Activated T-cell treated with anti-CD3 and anti-CD28 coated beads for 24 hours (primary cell): ENCODE results near the gene UBE2E1.

Experiments
- DNase-seq: peaks from one replicate; pipeline ENCODE4 v3.0.0-alpha.2; 2020; ENCODE audit warnings: low read depth

Gene UBE2E1

DNA sequence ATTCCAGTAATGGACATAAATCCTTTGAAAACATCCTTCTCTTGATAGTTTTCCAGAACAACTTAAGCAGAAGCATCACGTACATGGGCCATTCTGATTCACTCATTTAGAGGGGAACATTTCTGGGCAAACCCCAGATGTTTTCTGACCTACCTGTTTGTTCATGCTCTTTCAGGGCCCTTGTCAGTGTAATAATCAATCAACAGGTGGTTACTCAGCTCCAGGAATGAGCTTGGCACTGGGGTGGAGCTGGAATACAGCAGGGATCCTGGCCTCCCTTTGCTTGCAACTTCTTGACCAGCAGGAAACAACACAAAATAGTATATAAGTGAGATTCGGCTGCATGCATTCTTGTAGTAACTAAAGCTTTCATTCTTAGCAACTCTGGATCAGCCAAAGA is 9.2 kb upstream of the UBE2E1 start:
- DNase-seq, result no peak

DNA sequence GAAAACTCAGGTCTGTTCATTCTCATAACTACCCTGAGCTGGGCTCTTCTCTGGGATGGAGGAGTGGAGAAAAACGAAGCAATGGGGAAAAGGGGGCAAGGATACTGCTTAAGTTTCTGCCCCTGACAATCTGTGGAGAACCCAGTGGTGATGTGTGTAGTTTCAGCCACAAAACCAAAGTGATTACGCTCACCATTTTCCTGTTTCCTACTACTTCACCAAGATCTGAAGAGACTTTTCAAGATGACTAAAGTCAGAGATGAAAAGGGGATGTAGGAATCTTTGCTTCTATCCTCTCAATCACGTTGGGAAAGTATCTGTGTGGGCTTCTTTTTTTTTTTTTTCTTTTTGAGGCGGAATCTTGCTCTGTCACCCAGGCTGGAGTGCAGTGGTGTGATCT is 8.3 kb upstream of the UBE2E1 start:
- DNase-seq, result no peak

DNA sequence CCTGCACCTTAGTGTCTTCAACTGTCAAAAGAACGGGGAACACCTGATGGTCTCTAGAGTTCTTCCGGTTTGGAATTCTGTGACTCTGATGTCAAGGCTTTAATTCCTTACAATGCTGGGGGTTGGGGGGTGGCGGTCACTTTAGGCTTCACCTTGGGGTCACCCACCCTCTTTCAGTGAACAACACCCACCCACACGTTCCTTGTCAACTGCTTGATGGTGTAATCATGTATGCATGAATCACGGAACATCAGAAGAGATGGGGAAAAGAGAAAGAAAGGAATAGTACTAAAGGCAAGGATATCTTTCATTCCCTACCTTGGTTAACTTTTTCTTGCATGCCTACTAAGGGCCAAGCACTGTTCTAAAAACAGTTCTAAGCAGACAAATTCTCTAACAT is 7.3 kb upstream of the UBE2E1 start:
- DNase-seq, result no peak

DNA sequence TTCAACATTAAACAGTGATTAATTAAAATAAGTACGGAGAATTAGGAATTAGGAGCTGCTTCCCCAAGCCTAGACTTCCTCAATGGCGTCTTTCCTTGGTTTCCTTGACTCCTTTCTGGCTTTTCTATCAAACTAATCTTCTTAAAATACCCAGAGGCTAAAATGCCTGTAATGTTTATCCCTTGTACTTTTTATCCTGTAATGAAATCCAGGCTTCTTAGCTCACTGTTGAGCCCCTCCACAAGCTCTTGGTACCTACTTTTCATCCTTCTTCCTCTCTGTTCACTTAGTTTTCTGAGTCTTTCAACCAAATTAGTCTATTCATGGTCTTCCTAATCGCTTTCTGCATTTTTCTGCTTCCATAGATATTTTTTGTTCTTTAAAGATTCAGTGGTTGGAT is 6.9 kb upstream of the UBE2E1 start:
- DNase-seq, result no peak

DNA sequence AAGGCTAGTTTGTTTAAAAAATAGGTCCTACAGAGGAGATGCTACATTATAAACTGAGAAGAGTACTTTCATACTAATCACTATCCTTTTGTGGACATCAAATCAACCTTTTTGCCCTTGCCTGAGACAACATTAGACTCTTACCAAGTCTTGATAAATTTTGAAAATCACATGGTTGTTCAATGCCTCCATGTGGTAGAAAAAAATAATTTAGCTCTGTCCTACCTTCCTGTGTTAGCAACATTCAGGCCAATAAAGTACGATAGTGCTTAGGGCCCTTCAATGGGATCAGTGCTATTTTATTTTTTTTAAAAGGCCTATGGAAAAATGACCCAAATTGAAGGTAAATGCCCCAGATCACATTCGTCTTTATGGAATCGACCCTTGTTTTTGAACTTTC is 5.0 kb upstream of the UBE2E1 start:
- no peak for DNase-seq

DNA sequence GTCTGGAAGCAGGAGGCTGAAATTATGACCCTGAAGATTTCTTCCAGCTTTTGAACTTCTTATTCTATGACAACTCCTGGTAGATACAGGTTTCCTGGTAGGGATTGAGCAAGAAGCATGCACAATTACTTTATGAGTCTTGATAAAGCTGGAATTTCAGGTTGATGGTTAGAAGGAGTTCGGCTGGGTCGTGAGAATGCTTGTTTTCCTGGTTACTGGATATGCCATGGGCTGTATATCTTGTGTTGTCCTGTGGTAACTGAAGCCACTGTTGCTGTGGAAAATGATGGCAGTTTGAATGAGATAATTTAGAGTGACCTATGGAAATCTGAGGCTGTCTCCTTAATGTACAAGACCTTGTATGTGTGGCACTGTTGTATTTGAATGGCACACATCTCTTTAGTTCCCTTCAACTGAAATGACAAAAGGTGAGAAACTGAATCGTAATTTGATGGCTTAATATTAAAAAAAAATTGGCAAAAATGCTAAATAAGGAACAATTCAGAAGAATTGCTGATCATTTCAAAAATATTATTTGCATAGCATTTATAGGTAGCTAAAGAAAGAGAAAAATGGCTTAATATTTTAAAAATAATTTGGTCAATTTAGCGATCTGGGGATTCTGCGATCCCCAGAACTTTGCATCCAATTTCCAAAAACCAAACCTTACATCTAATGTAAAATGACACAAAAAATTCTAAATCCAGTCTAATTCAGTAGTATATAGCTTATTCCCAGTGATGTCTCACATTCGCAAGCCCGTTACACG is 1.1 kb upstream of the UBE2E1 start:
- no peak for DNase-seq

DNA sequence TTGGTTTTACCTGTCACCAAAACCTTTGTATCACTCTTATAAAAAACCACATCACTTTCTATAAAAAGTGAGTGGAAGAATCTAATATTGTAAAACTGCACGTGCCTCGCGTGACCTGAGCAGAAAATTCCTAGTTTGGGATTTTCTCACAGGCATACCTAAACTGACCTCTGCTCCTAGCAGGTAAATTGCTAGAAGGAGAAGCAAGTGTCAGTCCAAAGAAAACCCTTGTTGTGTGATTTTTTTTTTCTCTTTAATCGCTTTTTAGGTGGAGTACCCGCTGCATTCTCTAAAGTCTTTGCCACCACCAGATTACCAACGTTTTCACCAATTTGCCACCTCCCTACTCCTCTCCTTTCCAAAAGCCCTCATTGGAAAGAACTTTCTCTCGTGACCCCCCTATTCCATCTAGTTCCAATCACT is 534 bp upstream of the UBE2E1 start:
- no peak for DNase-seq

DNA sequence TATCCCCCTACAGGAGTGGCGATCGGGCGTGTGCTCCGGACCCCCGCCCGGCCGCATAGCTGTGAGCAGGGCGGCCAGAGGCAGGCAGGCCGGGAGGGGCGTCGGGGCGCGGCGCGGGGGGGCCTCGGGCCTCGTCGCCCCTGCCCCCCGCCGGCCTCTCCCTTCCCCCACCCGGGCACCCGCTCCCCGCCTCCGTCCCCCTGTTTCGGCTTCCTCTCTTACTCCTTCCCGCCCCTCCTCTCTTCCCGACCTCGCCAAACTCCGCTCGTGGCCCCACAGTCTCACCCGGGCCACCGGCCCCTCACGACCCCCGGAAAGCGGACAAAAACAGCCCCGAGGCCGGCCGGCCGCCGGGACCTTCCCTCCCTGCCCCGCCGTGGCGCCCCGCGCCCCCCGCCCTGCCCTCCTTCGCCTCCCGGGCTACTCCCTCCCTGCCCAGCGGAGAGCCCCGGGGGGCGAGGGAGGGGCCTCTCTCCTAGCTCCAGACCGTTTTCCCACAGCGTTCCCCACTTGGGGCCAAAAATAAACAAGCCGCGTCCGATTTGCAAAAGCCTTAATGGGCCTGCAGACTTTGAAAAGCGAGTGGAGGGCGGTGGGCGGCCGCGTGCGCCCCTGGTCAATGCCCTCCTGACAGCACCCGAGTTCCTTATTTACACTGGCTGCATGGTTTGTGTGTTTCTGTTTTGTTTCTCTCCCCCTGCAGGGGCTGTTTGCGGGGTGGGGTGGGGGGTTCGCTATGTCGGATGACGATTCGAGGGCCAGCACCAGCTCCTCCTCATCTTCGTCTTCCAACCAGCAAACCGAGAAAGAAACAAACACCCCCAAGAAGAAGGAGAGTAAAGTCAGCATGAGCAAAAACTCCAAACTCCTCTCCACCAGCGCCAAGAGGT is 1.0 kb downstream of the UBE2E1 start:
- no peak for DNase-seq

DNA sequence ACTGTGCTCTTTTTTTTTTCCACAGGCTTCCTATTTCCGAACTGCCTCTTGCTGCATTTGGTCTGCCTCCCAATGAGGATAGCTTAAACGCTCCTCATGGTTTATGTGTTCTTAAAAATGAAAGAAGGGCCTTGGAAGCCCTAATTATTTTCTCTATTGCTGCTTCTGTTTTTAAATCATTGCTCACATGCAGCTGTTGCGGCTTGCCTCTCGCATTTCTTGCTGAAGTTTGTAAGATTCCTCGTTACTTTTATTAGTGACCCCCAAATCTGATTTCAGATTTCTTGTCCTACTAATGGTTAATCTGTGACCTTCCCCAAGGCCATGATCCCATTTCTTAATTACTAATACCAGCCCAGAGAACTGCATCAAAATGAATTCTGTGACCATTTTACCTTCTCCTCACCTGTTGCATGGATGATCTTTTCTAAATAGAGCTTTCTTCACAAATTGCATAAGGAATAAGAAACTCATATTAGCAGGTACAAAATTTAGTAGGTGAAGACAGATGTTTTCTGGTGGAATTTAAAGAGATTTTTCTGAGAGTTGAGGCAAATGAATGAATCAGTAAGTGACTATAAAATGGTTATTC is 1.8 kb downstream of the UBE2E1 start:
- no peak for DNase-seq

DNA sequence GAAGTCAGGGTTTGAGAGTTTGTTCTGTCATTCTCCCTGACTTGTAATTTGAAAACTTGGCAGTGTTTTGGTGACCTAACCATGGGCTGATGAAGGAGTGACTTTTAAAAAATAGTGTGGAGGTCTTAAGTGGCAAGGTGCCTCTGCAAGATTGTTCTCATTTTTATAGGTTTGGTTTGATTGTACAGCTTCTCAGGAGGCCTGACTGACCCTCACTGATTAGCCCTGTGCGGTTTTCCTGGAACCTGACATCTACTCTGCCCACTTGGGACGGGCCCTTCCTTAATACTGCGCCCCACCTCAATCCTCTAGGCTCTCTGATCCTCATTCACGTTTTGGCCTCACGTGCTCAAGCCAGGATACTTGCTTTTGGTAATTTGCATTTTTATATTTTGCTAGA is 2.8 kb downstream of the UBE2E1 start:
- DNase-seq, result no peak

DNA sequence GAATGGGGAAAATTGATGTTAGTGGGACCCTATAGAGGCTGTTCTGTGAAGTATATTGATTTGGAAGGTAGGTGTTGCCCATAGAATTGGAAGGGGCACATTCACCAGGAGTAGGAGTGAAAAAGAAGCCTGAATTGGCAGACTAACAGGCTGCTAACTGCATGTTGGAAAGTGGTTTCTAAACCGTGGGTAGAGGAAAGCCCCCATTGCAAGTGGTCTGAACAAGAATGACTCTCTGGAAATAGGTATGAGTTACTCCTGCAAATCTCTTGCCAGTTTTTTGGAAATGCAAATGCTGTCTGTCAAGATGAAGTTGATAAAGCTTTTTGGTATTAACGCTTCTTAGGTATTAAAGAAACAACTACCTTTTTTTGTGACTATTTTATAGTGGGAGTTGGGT is 3.5 kb downstream of the UBE2E1 start:
- no peak for DNase-seq

DNA sequence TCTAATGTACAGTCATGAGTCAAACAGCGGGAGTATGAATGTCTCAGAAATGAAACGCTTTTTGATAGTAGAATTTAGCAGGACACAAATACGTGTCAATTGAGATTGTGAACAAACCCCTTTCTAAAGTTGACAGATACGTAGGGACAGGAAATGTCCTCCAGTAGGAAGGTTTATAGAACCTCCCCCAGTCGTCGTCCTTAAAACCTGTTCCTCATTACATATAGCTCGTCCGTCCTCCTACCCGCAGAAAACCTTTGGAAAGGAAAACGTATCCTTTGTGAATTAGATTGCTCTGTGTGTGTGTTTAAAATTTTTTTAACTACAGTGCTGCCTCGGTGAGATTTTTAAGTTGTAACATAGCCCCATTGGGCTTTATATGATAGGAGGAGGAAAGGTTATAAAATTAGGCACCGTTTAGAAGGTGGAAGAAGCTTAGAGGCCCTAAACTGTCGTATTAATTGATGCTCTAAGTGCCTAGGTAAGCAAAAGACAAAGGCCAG is 4.1 kb downstream of the UBE2E1 start:
- no peak for DNase-seq

DNA sequence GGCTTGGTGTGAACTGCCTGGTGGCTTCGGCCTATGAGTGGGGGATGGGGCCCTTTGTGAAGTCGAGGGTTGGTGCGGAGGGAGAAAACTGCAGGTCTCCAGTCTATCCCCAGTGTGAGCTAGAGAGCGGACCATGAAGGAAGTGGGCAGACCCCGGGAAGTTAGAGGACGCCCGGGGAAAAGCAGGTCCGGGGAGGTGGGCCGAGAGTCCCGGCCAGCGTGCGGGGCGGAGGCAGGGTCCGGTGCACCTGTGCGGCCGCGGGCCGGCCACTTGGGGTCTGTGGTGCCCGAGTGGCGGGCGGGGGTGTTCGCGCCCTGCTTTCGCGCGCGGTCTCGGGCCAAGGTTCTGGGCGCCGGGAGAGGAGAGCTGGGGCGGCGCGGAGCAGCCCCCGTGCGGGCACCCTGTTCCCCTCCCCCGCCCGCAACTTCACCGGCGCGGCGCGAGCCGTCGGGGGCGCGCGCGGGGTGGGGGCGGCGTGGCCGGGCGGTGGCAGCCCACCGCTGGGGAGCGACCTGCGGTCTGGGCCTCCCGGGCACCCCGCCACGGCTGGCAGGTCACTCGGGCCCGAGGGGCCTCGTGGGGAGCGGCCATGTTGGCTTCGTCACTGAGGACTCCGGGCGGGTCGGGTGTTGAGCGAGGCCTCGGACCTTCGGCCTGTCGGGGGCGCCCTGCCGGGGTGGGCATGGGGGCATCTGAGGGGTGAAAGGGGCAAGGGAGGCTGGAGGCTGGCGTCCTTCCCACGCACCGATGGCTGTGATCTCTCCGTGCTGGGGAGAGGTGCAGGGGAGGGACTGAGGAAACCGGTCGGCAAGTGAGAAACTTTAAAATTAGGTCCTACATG is 4.8 kb downstream of the UBE2E1 start:
- no peak for DNase-seq

DNA sequence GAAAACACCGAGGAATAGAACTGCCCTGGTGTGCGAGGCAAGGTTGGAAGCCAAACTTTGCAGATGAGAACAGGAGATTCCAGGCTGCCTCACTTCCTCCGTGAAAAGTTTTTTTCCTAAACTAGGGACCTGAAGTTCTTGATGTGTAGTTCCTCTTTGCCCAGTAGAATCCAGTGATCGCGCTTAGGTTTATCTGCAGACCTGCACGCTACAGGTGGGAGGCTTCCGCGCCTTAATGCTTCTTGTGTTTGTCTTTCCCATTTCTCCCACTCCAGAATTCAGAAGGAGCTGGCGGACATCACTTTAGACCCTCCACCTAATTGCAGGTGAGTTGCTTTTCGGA is 5.4 kb downstream of the UBE2E1 start:
- DNase-seq, result no peak

DNA sequence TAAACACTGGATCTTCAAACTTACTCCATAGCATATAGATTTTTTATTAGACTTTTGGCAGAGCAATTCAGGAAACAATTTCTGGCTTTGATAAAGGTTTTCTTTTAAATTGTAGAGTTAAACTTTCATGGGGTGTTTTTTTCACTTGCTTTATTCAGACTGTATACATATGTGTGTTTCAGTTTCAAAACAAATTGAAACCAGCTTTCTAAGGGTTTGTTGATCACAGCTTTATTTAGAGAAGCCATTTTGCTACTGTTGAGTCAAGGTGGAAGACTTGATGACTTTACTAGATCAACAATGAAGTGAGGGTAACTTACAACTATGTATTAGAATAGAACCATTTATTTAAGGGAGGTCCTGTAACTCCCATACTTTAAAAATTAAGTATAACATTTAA is 6.2 kb downstream of the UBE2E1 start:
- no peak for DNase-seq

DNA sequence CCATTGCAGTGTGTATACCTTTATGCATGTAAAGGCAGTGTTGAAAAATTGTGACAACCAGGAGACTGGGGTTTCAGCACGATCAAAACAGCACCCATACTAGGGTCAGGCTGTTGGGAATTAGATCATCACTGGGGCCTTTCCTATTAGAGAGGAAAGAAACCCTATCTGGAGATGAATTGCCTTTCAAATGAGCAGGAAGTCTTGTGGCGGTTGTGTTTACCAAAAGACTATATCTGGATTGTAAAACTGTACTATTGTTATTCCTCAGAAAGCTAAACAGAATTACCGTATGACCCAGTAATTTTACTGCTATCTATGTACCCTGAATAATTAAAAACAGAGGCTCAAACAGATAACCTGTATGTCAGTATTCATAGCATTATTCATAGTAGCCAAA is 10.1 kb downstream of the UBE2E1 start:
- DNase-seq, result no peak

DNA sequence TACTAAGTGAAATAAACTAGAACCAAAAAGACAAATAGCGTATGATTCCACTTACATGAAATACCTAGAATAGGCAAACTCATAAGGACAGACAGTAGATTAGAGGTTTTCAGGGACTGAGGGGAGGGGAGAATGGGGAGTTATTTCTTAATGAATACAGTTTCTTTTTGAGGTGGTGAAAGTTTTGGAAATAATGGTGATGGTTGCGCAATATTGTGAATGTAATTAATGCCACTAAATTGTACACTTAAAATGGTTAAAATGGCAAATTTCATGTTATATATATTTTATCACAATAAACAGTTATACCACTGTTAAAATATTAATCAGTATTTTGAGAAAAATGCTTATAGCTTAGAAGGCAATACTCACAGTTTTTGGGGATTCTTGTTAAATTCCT is 11.0 kb downstream of the UBE2E1 start:
- DNase-seq, result no peak

DNA sequence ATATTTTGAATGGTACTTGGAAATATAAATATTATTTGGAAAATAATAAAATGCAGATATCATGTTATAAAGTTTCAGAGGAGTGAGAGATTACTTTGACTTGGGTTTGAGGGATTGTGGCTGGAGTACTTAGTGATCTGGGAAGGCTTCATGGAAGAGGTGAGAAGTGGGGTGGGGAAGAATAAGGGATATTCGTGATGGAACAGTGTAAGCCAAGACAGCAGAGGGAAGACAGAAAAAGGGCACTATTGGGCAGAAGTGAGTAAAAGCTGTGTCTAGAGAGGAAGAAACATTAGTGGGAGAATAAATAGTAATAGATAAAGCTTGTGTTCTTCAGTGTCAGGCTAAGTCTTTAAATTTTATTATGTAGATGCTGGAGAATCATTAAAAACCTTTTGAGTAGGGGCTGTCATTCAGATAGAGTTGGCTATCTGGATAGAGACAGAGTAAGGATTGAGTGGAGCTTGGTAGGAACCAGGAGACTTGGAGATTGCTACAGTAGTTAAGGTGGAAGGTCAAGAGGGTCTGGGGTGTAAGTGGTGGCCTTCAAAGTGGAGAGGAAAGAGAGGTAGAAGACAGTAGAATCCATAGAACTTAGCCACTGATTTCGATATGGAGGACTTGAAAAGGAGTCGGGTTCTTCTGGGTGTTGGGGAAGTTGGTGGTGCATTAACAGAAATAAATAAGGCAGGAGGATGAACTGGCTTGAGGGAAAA is 11.9 kb downstream of the UBE2E1 start:
- DNase-seq, result no peak

DNA sequence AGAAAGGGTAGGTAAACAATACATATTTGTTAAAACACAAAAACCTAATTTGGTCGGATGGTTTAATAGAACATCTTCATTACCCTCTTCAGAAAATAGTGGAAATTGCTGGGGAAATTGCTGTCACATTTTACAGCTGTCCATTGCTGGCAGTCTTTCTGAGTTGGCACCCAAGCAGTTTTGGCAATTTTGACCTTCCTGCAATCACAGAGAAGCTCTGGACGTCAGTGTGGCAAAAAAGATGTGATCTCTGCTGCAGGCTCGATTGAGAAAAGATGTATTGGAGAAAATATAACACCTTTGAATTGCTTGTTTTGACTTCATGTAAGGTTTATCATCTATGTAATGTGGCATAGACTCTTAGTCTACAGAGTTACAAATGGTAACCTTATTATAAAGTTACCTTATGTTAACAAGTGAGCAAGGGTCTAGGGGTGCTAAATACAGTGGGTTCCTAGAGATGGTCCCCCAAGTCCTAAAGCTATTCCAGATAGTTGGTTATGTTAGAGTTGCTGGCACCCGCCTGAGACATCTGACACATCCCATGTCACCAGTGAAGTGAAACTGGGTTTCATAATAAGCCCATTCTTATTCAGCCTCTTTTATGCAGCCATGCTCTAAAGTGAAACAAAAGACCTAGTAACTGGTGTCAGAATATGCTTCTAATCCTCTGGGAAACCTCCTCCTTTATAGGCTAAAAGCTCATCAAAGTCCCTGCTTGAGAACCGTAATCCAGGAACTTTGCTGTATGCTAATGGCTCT is 14.0 kb downstream of the UBE2E1 start:
- no peak for DNase-seq

DNA sequence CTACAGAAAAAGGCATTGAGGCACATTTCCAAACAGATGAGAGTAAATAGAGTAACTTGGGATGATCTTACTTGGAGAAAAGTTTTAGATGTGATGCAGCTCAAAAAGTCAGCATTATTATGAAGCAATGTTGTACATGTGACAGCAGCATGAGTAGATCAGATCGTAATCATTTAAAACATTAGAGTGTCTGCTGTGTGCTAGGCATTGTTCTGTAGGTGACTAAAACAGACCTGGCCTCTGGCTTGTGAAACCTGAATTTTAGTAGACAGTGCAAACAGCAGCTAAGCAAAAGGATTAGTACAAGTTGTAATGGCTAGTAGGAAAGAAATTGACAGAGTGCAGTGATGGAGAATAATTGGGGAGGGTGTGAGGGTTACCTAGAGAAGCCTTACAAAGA is 15.1 kb downstream of the UBE2E1 start:
- no peak for DNase-seq

DNA sequence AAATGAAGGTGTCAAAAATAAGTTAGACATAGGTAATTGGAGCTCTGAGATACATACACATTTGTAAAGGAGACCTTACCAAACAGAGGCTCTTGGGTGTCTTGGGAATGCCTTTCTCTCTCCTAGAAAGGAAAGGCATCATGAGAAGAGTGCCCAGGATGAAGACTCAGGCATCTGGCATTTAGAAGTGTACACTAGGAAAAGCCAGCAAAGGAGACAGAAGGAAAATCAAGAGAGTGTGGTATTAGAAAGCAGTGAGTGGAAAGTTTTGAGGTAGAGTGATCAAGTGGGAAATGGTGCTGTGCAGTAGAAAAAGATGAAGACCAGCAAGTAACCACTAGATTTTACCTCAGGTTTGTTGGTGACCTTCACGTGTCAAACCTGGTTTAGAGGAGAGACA is 16.1 kb downstream of the UBE2E1 start:
- no peak for DNase-seq
